Loucy (cell line): ENCODE measurements around the gene HSDL1.

Experiments used
- CTCF ChIP-seq: fragments of 200-600 bp; sonication (generic); conservative IDR thresholded peaks from 2 replicates; pipeline ENCODE4 v1.5.1; 2014; ENCODE audit warnings: mild to moderate bottlenecking, antibody characterized with exemption, low read length
- EZH2phosphoT487 ChIP-seq: fragments of 200-600 bp; IDR thresholded peaks from 2 replicates; pipeline ENCODE4 v1.6.1; 2018; ENCODE audit warnings: antibody characterized with exemption, mild to moderate bottlenecking, moderate library complexity, borderline replicate concordance

GRCh38 chr16:84143784-84144199, 1.2 kb downstream of the HSDL1 start:
- TF ChIP-seq CTCF (no peak), EZH2phosphoT487 (no peak)
